Activated CD4-positive, alpha-beta T cell treated with anti-CD3 and anti-CD28 coated beads, Interleukin-2, amount 50 U/mL, for 16 hours (primary cell): ENCODE results near the gene TSPYL2.

ENCODE experiments used
- DNase-seq: peaks from one replicate; pipeline ENCODE4 v3.0.0-alpha.2; 2020

TSPYL2 gene

DNA sequence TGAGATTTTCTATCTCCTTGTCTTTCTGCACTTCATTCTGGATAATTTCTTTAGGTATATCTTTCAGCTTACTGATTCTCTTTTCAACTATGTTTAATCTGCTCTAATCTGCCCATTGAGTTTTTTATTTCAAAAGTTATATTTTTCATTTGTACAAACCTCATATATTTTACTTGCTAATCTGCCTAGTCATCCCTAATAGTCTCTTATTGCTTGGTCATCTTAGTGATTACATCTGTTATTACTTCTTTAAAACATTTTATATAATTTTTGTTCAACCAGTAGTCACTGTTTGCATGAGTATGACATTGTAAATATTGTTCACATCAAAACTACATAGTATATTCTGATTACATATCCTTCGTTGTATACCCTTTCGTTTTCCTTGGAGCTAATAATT lies 44.2 kb downstream of the TSPYL2 start:
- no peak for DNase-seq

DNA sequence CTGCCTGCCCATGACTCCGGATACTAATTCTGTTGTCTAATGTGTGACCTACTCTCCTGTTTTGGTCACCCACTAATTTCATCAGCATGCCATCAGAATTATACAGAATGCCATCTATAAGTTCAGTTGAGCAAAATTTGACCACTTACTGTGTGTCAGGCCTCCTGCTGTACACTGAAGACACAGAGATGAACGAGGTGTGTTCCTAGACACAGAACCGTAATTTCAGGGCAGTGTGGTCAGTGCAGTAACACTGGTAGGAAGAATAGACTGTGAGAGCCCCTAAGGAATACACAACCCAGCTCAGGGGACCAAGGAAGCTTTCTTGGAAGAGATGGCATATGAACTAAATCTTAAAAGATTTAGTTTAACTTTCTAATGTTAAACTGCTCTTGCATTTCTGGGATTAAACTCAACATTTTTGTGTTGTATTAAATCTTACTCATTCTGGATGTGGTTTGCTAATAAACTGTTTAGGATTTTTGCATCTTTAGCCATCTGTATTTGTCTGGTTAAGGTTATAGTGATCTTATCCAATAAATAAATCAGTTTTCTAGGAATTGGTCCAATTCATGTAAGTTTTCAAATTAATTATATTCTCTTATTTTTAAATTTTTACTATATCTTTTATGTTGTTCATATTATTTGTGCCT lies 46.1 kb downstream of the TSPYL2 start:
- no peak for DNase-seq

DNA sequence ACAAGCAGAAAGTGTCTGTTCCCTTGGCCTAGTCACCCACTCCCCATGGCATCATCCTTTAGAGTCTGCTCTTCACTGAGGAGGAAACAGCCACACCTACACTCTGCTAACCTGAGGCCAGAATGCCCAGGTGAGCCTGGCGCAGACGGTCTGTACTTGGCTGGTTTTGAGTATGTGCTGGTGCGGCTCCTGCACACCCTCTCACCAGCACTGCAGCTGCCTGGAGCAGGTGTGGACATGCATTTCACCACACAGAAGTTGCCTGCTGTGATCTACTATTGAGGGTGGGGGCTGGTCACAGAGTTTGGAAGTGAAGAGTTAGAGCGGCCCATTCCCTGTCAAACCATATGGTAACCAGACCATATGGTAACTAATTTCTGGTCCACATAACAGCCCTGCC lies 51.2 kb downstream of the TSPYL2 start:
- no peak for DNase-seq

DNA sequence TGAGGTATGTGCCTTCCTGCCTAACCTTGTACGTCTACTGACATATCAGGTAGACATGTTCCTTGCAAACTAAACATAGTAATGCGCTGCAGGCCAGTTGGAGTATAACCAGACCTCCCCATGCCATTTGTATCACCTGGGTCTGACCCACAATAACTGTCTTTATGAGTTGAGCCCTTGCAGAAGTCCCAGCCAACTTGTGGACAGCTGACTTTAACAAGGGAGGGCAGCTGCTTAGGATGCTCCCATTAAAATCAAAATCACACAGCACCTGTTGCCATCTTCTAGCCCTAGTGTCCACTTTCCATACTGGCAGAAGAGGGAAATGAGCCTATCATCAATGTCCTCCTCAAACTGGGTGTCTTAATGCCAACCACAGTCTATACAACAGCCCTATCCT lies 53.4 kb downstream of the TSPYL2 start:
- no peak for DNase-seq
